HG03354 (cell line): ENCODE results near the gene SEPTIN11.

Experiments
- ATAC-seq: cut with Tn5 transposase; IDR thresholded peaks from one replicate; pipeline ENCODE4 v1.9.1; 2021; ENCODE audit warnings: mild to moderate bottlenecking; ENCODE audit not compliant: unreplicated experiment, poor library complexity, severe bottlenecking

SEPTIN11 gene

GRCh38 chr4:76949276-76950051 is at the start of gene SEPTIN11:
SEPTIN11 (plus strand) TSS chr4:76949752; CDS start chr4:76949904, 152 bp downstream.
- peak; percentile 75 for ATAC-seq

GRCh38 chr4:76902233-76902890 is 47.2 kb upstream of the SEPTIN11 start:
- ATAC-seq: no peak

- no peak for ATAC-seq
Observed at GRCh38 chr4:76904646-76905190, 44.8 kb upstream of the SEPTIN11 start.

GRCh38 chr4:76905521-76905920 is 44.0 kb upstream of the SEPTIN11 start:
- ATAC-seq: no peak

GRCh38 chr4:76909711-76910110 is 39.8 kb upstream of the SEPTIN11 start:
- no peak for ATAC-seq

- ATAC-seq: no peak
Observed at GRCh38 chr4:76920715-76921114, 28.8 kb upstream of the SEPTIN11 start.

- ATAC-seq: no peak
Observed at GRCh38 chr4:76923619-76924357, 25.8 kb upstream of the SEPTIN11 start.

GRCh38 chr4:76926841-76927240 is 22.7 kb upstream of the SEPTIN11 start:
- ATAC-seq: no peak

GRCh38 chr4:76930685-76931084 is 18.9 kb upstream of the SEPTIN11 start:
- no peak for ATAC-seq

- ATAC-seq: no peak
Observed at GRCh38 chr4:76931087-76931486, 18.5 kb upstream of the SEPTIN11 start.

- no peak for ATAC-seq
Observed at GRCh38 chr4:76931576-76932276, 17.8 kb upstream of the SEPTIN11 start.

- no peak for ATAC-seq
Observed at GRCh38 chr4:76939184-76939583, 10.4 kb upstream of the SEPTIN11 start.

GRCh38 chr4:76943129-76943620 is 6.4 kb upstream of the SEPTIN11 start:
- no peak for ATAC-seq

- no peak for ATAC-seq
Observed at GRCh38 chr4:76943790-76944189, 5.8 kb upstream of the SEPTIN11 start.

- no peak for ATAC-seq
Observed at GRCh38 chr4:76947369-76947768, 2.2 kb upstream of the SEPTIN11 start.

- ATAC-seq: peak; percentile 58
Observed at GRCh38 chr4:76948443-76949275, 893 bp upstream of the SEPTIN11 start.

GRCh38 chr4:76950052-76950955 is 752 bp downstream of the SEPTIN11 start:
- peak; percentile 26 for ATAC-seq
